ENCODE measurements around the gene IL2RA. TPM values are rescaled to one million over a fixed set of nuclear protein-coding genes. Genes with fewer than 3 reads are reported as not detected.
A peak's percentile ranks its signal among the peaks of the same experiment; 100 is the strongest.

The IL2RA gene
- total and polyA plus RNA-seq, 10 of the 15 experiments (the other 5 are each of a cell fraction or from before 2014, with no cell fraction given), result 2.2 to 6.0 (median 4.9) TPM

DNA sequence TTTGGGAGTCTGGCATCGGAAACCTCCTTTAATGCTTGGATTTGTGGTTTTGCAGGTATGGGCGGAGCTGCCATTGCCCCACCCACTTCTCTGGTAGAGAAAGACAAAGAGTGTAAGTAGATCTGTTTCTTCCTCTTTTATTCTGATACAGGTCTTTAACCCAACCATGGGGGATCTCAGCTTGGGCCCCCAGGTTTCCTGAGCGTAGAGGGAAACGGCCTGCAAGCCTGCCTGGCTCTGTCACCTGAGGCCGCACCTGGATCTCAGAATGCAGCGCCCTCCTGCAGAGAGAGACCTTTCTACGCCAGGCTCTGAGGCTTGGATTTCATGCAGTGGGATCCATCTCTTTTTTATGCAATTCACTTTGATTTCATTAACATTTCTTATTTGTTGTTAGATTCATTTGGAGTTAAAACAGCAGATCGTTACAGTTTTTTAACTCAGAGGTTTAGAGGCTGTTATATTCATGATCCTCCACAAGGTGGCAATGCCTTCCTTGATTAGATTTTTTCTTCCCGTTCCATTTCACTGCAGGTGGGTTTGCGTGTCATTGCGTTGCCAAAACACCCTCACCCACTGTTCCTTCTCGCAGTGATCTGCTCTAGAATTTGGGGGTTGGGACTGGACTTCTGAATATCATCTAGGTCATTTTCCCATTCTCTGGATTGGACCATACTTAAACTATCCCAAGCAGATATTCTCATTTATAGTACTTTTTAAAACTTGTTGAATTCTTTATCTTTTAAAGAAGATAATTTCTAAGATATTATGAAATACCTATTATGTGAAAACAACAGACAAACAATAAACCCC lies 46.7 kb upstream of the IL2RA start (continued):
- TF ChIP-seq, protein P1, sequence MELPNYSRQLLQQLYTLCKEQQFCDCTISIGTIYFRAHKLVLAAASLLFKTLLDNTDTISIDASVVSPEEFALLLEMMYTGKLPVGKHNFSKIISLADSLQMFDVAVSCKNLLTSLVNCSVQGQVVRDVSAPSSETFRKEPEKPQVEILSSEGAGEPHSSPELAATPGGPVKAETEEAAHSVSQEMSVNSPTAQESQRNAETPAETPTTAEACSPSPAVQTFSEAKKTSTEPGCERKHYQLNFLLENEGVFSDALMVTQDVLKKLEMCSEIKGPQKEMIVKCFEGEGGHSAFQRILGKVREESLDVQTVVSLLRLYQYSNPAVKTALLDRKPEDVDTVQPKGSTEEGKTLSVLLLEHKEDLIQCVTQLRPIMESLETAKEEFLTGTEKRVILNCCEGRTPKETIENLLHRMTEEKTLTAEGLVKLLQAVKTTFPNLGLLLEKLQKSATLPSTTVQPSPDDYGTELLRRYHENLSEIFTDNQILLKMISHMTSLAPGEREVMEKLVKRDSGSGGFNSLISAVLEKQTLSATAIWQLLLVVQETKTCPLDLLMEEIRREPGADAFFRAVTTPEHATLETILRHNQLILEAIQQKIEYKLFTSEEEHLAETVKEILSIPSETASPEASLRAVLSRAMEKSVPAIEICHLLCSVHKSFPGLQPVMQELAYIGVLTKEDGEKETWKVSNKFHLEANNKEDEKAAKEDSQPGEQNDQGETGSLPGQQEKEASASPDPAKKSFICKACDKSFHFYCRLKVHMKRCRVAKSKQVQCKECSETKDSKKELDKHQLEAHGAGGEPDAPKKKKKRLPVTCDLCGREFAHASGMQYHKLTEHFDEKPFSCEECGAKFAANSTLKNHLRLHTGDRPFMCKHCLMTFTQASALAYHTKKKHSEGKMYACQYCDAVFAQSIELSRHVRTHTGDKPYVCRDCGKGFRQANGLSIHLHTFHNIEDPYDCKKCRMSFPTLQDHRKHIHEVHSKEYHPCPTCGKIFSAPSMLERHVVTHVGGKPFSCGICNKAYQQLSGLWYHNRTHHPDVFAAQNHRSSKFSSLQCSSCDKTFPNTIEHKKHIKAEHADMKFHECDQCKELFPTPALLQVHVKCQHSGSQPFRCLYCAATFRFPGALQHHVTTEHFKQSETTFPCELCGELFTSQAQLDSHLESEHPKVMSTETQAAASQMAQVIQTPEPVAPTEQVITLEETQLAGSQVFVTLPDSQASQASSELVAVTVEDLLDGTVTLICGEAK (IDR thresholded peaks at IDR 0.05; ENCODE audit: borderline replicate concordance), result no peak
- peak; percentile 9; the same call in 1 of the 2 replicates for TF ChIP-seq ZNF384 (IDR thresholded peaks at IDR 0.05; ENCODE audit: borderline replicate concordance, low read depth, low read length)
- 0 out of 2 replicates have a peak, but pooled peaks have one; percentile 9 for TF ChIP-seq CREB1 (IDR thresholded peaks at IDR 0.05; ENCODE audit: low read depth)
- TF ChIP-seq SMC3 (IDR thresholded peaks at IDR 0.05; ENCODE audit: borderline replicate concordance, low read length), result peak; percentile 87; the same call in 1 of the 2 replicates
- 0 out of 2 replicates have a peak, but pooled peaks have one; percentile 39 for TF ChIP-seq NBN (IDR thresholded peaks at IDR 0.05)
- TF ChIP-seq, protein P2, sequence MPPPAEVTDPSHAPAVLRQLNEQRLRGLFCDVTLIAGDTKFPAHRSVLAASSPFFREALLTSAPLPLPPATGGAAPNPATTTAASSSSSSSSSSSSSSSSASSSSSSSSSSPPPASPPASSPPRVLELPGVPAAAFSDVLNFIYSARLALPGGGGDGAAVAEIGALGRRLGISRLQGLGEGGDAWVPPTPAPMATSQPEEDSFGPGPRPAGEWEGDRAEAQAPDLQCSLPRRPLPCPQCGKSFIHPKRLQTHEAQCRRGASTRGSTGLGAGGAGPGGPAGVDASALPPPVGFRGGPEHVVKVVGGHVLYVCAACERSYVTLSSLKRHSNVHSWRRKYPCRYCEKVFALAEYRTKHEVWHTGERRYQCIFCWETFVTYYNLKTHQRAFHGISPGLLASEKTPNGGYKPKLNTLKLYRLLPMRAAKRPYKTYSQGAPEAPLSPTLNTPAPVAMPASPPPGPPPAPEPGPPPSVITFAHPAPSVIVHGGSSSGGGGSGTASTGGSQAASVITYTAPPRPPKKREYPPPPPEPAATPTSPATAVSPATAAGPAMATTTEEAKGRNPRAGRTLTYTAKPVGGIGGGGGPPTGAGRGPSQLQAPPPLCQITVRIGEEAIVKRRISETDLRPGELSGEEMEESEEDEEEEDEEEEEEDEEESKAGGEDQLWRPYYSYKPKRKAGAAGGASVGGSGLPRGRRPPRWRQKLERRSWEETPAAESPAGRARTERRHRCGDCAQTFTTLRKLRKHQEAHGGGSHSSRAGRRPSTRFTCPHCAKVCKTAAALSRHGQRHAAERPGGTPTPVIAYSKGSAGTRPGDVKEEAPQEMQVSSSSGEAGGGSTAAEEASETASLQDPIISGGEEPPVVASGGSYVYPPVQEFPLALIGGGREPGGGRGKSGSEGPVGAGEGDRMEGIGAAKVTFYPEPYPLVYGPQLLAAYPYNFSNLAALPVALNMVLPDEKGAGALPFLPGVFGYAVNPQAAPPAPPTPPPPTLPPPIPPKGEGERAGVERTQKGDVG (CRISPR knock-in tag; IDR thresholded peaks at IDR 0.05), result no peak
